Neural crest cell (in vitro differentiated cells): Measurements from ENCODE around the gene SMTNL2. TPM values are rescaled to one million over a fixed set of nuclear protein-coding genes. Genes with fewer than 3 reads are reported as not detected.
A peak's percentile ranks its signal among the peaks of the same experiment; 100 is the strongest.
"Not testable (repeated sequence)": the region's sequence is repeated elsewhere in the genome, so short reads cannot be mapped to it uniquely, and the experiment has no call there.

Experiments used
- DNase-seq: peaks from one replicate; pipeline ENCODE4 v3.0.0; 2021; ENCODE audit warnings: low read depth, mixed read lengths, low spot score
- H3K27ac Mint-ChIP-seq: one replicate; pipeline ENCODE4 v1.8.0; 2021; ENCODE audit warnings: mild to moderate bottlenecking, mixed read lengths; ENCODE audit not compliant: unreplicated experiment
- H3K27me3 Mint-ChIP-seq: 2 replicates; pipeline ENCODE4 v1.8.0; 2021; ENCODE audit warnings: low read depth, mild to moderate bottlenecking, mixed read lengths
- H3K36me3 Mint-ChIP-seq: 2 replicates; pipeline ENCODE4 v1.8.0; 2021; ENCODE audit warnings: low read depth, mild to moderate bottlenecking, mixed read lengths
- H3K4me1 Mint-ChIP-seq: 2 replicates; pipeline ENCODE4 v1.8.0; 2021; ENCODE audit warnings: mixed read lengths
- H3K4me3 Mint-ChIP-seq: one replicate; pipeline ENCODE4 v1.8.0; 2021; ENCODE audit warnings: mild to moderate bottlenecking, mixed read lengths
- H3K9me3 Mint-ChIP-seq: 2 replicates; pipeline ENCODE4 v1.8.0; 2021; ENCODE audit warnings: mixed read lengths
- CTCF ChIP-seq: fragments of 200-600 bp; sonication (generic); conservative IDR thresholded peaks from 2 replicates; pipeline ENCODE4 v1.5.0; 2021; ENCODE audit warnings: antibody characterized with exemption, mild to moderate bottlenecking
- total RNA-seq: library from RNA; stranded (reverse); gene quantifications from 2 replicates; pipeline ENCODE4 v1.2.1, GENCODE V29; 2021

The SMTNL2 gene
- total RNA-seq, 1 donor from 2014 or later: 1.1 TPM

GRCh38 chr17:4576729-4577322, 7.5 kb upstream of the SMTNL2 start:
- Mint-ChIP-seq H3K27me3 (no peaks in the 10 kb centered on the region), H3K36me3 (no peaks in the 10 kb centered on the region), H3K27ac (peak overlapping the region; percentile 95), H3K9me3 (no peaks in the 10 kb centered on the region), H3K4me1 (peaks cover 33% of the 10 kb centered on the region), H3K4me3 (peak overlapping the region; percentile 66)
- TF ChIP-seq CTCF: no peak
- DNase-seq: peak; percentile 77

DNA sequence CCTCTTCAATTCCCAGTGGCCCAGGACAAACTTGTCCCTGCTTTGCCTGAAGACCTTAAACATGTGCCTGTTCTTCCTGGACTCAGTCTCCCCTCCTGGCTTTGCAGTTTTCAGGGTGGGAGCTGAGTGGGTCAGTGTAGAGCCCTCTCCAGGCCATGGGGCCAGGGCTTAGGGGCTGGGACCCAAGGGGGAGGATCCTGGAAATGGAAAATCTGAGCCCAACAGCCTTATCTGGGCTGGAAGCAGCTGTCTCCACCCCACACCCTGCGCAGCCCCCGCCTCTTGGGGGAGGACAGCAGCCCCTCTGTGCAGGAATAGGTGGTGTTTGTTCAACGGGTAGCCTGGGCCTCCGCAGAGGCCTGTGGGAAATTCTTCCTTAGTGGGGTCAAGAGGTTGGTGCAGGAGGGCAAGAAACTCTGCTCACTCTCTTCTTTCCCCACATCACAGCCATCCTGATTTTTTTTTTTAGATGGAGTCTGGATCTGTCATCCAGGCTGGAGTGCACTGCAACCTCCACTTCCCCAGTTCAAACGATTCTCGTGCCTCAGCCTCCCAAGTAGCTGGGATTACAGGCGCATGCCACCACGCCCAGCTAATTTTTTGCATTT, 6.8 kb upstream of the SMTNL2 start:
- Mint-ChIP-seq H3K9me3 (no peaks in the 10 kb centered on the region), H3K4me1 (peaks cover 33% of the 10 kb centered on the region), H3K4me3 (peak overlapping the region; percentile 38), H3K27me3 (peaks cover 1% of the 10 kb centered on the region), H3K27ac (peak overlapping the region; percentile 75), H3K36me3 (no peaks in the 10 kb centered on the region)
- no peak for DNase-seq
- TF ChIP-seq CTCF: no peak

GRCh38 chr17:4578349-4578748, 6.0 kb upstream of the SMTNL2 start:
- not testable (repeated sequence) for H3K27me3 Mint-ChIP-seq, H3K36me3 Mint-ChIP-seq, H3K9me3 Mint-ChIP-seq, DNase-seq, H3K4me3 Mint-ChIP-seq, H3K27ac Mint-ChIP-seq
- H3K4me1 Mint-ChIP-seq: peaks cover 37% of the 10 kb centered on the region

DNA sequence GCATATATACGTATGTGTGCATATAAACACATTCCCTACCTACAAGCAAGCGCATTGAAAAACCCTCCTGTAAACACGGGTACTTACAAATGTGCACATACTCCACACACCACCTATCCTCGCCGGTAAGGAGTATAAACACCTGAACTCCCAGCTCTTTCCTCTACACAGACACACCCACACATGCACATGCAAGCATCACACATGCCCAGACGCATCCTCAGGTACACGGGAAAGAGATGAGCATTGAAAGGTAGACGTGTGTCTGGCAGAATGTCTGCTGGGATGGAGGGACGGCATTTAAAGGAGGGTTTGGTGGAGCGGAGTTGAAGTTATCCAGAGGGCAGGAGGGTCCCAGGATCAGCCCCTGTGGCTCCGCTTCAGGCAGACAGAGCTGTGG, 4.7 kb upstream of the SMTNL2 start:
- Mint-ChIP-seq H3K27ac (no peak overlapping the region), H3K9me3 (no peaks in the 10 kb centered on the region), H3K4me3 (no peak overlapping the region), H3K4me1 (peaks cover 40% of the 10 kb centered on the region), H3K27me3 (peaks cover 16% of the 10 kb centered on the region), H3K36me3 (no peaks in the 10 kb centered on the region)
- no peak for DNase-seq
- no peak for TF ChIP-seq CTCF

DNA sequence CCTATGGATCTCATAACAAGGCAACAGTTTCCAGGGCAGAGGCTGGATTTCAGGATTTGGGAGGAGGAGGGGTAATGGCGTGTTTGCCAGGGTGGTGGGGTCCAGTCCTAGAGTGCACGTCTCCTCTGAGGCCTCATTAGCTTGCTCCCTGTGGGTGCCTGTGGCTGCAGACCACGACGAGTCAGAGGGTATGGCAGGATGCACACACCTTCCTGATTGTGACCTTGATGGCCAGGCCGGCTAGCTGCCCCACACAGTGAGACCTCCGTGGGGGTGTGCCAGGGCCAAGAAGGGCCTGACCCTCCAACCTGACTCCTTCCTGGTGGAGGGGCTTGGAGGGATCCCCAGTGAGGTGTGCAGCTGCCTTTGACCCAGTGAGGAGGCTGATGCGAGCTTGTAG, 4.0 kb upstream of the SMTNL2 start:
- no peaks in the 10 kb centered on the region for H3K9me3 Mint-ChIP-seq
- H3K36me3 Mint-ChIP-seq: no peaks in the 10 kb centered on the region
- DNase-seq: no peak
- TF ChIP-seq CTCF: no peak
- H3K4me3 Mint-ChIP-seq: no peak overlapping the region
- H3K27me3 Mint-ChIP-seq: peaks cover 21% of the 10 kb centered on the region
- H3K4me1 Mint-ChIP-seq: peaks cover 33% of the 10 kb centered on the region
- no peak overlapping the region for H3K27ac Mint-ChIP-seq

GRCh38 chr17:4582101-4582501, 2.2 kb upstream of the SMTNL2 start:
- no peaks in the 10 kb centered on the region for H3K9me3 Mint-ChIP-seq
- no peak overlapping the region for H3K4me3 Mint-ChIP-seq
- H3K4me1 Mint-ChIP-seq: peaks cover 20% of the 10 kb centered on the region
- peaks cover 37% of the 10 kb centered on the region for H3K27me3 Mint-ChIP-seq
- no peak overlapping the region for H3K27ac Mint-ChIP-seq
- TF ChIP-seq CTCF: no peak
- DNase-seq: no peak
- no peaks in the 10 kb centered on the region for H3K36me3 Mint-ChIP-seq
